Activated naive CD4-positive, alpha-beta T cell treated with anti-CD3 and anti-CD28 coated beads, Interleukin-2, amount 50 U/mL, for 16 hours (primary cell): ENCODE data around the gene CIC.

Experiments
- DNase-seq: peaks from one replicate; pipeline ENCODE4 v3.0.0-alpha.2; 2020

The CIC gene

GRCh38 chr19:42290136-42290522, 21.1 kb downstream of the CIC start:
- no peak for DNase-seq

DNA sequence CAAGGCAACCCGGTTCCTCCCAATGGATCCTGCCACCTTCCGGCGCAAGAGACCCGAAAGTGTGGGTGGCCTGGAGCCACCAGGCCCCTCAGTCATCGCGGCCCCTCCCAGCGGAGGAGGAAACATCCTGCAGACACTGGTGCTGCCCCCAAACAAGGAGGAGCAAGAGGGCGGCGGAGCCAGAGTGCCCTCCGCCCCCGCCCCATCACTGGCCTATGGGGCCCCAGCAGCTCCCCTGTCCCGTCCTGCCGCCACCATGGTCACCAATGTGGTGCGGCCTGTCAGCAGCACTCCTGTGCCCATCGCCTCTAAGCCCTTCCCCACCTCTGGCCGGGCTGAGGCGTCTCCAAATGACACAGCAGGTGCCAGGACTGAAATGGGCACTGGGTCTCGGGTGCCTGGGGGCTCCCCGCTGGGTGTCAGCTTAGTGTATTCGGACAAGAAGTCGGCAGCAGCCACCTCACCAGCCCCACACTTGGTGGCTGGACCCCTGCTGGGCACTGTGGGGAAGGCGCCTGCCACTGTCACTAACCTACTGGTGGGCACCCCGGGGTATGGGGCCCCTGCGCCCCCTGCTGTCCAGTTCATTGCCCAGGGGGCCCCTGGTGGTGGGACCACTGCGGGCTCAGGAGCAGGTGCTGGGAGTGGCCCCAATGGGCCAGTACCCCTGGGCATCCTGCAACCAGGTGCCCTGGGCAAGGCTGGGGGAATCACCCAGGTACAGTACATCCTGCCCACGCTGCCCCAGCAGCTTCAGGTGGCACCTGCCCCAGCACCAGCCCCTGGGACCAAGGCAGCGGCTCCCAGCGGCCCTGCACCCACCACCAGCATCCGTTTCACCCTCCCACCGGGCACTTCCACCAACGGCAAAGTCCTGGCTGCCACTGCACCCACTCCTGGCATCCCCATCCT, 21.7 kb downstream of the CIC start:
- peak; percentile 67 for DNase-seq

GRCh38 chr19:42291435-42291810, 22.4 kb downstream of the CIC start:
- no peak for DNase-seq

DNA sequence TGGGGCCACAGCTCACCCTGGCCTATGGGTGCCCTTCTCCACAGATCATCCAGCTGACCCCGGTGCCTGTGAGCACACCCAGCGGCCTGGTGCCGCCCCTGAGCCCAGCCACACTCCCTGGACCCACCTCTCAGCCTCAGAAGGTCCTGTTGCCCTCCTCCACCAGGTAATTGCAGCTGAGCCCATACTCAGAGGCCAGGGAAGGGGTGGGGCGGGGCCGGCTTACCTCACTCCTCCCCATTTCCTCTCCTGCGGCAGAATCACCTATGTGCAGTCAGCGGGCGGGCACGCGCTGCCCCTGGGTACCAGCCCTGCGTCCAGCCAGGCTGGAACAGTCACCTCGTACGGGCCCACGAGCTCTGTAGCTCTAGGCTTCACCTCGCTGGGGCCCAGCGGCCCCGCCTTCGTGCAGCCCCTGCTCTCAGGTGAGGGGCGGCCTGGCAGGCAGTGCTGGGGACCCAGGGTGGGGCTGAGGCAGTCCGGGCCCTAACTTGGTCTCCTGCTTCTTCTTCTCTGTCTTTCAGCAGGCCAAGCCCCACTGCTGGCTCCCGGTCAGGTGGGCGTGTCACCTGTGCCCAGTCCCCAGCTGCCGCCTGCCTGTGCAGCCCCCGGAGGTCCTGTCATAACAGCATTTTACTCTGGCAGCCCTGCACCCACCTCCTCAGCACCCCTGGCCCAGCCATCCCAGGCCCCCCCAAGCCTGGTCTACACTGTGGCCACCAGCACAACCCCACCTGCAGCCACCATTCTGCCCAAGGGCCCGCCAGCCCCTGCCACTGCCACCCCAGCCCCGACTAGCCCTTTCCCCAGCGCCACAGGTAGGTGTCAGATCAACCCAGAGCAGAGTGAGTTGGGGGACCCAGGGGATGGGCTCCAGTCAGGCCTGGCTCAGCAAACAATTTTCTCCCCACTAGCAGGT, 23.2 kb downstream of the CIC start:
- peak; percentile 8 for DNase-seq

DNA sequence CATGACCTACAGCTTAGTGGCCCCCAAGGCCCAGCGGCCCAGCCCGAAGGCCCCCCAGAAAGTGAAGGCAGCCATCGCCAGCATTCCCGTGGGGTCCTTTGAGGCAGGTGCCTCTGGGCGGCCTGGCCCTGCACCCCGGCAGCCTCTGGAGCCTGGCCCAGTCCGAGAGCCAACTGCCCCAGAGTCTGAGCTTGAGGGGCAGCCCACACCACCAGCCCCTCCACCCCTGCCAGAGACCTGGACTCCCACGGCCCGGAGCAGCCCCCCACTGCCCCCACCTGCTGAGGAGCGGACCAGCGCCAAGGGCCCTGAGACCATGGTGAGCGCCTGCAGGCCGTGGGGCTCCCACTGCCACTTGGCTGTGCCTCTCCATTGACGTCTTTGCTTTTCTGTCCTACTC, 23.9 kb downstream of the CIC start:
- no peak for DNase-seq

DNA sequence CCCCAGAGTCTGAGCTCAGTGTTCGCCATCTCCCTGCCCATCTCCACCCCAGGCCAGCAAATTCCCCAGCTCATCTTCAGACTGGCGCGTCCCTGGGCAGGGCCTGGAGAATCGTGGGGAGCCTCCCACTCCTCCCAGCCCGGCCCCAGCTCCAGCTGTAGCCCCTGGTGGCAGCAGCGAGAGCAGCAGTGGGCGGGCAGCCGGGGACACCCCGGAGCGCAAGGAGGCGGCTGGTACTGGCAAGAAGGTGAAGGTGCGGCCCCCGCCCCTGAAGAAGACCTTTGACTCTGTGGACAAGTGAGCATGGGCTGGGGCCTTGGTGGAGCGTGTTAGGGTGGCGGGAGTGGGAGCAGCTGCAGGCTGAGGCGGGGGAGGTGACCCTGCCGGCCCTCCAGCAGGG, 24.5 kb downstream of the CIC start:
- DNase-seq: no peak

GRCh38 chr19:42293948-42294347, 24.9 kb downstream of the CIC start:
- no peak for DNase-seq

DNA sequence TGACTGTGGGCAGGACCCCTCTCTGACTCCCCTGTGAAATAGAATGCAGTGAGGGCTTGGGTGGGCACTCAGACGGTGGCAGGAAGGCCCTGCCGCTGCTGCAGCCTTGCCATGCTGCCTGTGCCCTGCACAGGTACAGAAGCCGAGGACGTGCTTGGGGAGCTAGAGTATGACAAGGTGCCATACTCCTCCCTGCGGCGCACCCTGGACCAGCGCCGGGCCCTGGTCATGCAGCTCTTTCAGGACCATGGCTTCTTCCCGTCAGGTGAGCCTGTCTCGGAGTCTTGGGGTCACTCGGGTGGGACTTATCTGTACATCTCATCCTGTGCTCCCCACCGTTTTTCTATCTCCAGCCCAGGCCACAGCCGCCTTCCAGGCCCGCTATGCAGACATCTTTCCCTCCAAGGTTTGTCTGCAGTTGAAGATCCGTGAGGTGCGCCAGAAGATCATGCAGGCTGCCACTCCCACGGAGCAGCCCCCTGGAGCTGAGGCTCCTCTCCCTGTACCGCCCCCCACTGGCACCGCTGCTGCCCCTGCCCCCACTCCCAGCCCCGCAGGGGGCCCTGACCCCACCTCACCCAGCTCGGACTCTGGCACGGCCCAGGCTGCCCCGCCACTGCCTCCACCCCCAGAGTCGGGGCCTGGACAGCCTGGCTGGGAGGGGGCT, 25.6 kb downstream of the CIC start:
- DNase-seq: no peak

DNA sequence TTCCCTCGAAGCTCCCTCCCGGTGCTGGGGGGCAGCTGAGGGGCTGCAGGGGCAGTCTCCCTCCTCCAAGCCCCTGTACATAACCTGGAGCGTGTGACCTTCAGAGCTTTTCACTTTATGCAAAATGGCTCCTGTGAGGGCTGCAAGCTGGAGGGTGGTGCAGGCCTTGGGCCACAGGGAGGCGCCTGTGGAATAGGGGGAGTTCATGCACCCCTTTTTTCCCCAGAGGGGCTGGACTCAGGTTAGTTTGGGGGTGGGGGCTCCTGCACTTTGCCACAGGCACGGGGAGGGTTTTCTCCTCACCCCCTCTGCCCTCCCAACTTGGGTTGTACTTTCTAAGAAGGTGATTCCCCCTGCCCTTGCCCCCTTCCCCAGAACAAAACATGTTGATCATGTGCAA, 26.3 kb downstream of the CIC start:
- no peak for DNase-seq

- peak; percentile 91 for DNase-seq
These were observed 26.9 kb downstream of the CIC start for GRCh38 chr19:42295831-42296525.

DNA sequence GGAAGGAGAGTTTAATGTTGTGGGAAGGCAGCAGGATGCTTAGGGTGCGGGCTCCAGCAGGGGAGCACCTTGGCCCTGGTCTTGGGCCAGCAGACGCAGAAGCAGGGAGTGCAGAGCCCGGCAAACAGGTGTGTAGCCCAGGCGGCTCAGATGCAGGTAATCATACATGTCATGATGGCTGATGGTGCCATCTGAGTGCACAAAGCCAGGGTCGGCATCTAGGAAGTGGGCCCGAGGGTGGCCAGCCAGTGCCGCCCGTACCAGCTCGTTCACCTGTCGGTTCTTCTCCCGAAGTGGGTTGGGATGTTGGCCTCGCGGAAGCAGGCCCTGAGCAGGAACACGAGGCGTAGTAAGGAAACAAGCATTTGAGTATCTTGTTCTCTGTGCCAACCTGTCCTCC, 28.0 kb downstream of the CIC start:
- DNase-seq: no peak

GRCh38 chr19:42301646-42302203, 32.7 kb downstream of the CIC start, which contains the start of gene PRR19:
TSS of gene PRR19 (plus strand) at chr19:42302132. CDS start at chr19:42309585, 7,453 bp downstream.
- no peak for DNase-seq

GRCh38 chr19:42303101-42303464, 34.0 kb downstream of the CIC start:
- no peak for DNase-seq

DNA sequence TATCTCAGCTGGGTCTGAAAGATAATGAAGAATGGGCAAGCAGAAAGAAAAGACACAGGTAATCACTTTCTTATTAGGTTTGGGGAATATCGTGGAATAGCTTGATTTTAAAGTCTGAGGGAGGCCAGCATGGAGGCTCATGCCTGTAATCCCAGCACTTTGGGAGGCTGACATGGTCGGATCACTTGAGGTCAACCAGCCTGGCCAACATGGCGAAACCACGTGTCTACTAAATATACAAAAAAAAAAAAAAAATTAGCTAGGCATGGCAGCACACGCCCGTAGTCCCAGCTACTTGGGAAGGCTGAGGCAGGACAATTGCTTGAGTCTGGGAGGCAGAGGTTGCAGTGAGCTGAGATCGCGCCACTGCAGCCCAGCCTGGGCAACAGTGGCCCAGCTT, 34.8 kb downstream of the CIC start:
- DNase-seq: no peak

- no peak for DNase-seq
These were observed 37.6 kb downstream of the CIC start for GRCh38 chr19:42306646-42307045.

- DNase-seq: no peak
These were observed 40.6 kb downstream of the CIC start for GRCh38 chr19:42309686-42310085.

GRCh38 chr19:42311657-42312056, 42.6 kb downstream of the CIC start:
- DNase-seq: no peak

- no peak for DNase-seq
These were observed 43.3 kb downstream of the CIC start for GRCh38 chr19:42312370-42312769.

DNA sequence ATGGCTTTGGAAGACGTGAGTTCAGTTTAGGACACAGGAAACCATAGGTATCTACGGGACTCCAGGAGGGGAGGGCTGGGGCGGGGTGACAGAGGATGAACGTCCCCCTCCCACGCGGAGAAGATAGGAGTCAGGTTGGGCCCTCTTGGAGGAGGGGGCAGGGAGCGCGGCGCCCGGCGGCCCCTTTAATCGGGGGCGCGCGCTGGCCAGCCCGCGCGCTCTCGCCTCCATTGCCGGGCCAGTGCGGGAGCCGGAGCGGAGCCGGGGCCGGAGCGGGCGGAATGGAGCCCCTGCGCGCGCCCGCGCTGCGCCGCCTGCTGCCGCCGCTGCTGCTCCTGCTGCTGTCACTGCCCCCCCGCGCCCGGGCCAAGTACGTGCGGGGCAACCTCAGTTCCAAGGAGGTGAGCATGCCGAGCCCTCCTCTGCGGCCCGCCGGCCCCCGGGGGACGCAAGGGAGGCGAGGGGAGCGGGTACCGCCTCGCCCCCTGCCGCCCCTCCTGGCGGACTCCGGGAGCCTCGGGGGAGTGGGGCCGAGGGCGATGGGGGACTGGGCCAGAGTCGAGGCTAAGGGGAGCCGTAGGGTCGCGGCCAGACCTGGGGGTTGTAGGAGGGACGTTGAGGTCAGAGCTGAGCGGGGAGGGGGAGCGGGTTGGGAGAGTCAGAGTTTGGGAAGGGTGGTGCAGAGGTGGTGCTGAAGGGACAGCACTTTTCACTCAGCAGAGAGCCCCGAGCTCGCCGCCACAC, 44.2 kb downstream of the CIC start, which contains the start of gene TMEM145:
TMEM145 (plus strand) TSS at position 214 of the 744 bp plus-strand sequence; CDS start at position 282, 68 bp downstream.
- peak; percentile 54 for DNase-seq

- DNase-seq: no peak
These were observed 45.0 kb downstream of the CIC start for GRCh38 chr19:42313840-42314755.
